ENCODE results near the gene FLYWCH2.

The FLYWCH2 gene

DNA sequence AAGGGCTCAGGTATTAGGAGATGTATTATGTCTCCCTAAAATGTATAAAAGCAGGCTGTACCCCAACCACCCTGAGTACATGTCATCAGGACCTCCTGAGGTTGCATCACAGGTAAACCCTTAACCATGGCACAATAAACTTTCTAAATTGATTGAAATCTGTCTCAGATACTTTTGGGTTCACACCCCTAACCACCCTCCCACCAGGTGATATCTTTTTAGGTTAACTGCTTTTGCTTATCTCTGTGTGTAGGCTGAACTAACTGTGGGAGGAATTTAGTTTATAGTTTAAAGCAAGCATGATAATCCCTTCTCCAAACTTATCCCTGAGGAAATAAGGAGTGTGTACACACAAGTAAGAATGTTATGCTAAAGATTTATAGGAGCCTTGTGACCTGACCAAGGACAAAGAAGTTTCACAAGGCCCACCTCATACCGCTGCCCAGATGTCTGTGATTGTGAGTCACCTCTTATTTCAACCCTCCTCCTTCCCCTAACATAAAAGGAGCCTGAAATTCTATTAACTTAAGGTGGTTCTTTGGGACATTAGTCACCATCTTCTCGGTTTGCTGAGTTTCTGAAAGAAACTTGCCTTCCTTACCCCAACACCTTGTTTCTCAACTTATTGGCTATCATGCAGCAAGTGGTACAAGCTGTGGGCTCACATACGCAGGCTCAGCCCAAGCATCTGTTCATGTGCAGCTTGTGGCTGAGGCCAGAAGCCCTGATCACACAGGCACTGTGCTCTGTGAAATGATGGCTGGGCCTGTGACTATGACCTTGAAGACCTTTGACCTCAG is 36.3 kb upstream of the FLYWCH2 start:
- H3K4me3 ChIP-seq (replicated peaks; ENCODE audit: low read depth, low read length): no peak overlapping the region
- TF ChIP-seq, protein P1, sequence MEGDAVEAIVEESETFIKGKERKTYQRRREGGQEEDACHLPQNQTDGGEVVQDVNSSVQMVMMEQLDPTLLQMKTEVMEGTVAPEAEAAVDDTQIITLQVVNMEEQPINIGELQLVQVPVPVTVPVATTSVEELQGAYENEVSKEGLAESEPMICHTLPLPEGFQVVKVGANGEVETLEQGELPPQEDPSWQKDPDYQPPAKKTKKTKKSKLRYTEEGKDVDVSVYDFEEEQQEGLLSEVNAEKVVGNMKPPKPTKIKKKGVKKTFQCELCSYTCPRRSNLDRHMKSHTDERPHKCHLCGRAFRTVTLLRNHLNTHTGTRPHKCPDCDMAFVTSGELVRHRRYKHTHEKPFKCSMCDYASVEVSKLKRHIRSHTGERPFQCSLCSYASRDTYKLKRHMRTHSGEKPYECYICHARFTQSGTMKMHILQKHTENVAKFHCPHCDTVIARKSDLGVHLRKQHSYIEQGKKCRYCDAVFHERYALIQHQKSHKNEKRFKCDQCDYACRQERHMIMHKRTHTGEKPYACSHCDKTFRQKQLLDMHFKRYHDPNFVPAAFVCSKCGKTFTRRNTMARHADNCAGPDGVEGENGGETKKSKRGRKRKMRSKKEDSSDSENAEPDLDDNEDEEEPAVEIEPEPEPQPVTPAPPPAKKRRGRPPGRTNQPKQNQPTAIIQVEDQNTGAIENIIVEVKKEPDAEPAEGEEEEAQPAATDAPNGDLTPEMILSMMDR (IDR thresholded peaks at IDR 0.05; ENCODE audit: low read depth, low read length, missing control alignments): no peak
- DNase-seq (ENCODE audit: extremely low read depth, low read depth): no peak

DNA sequence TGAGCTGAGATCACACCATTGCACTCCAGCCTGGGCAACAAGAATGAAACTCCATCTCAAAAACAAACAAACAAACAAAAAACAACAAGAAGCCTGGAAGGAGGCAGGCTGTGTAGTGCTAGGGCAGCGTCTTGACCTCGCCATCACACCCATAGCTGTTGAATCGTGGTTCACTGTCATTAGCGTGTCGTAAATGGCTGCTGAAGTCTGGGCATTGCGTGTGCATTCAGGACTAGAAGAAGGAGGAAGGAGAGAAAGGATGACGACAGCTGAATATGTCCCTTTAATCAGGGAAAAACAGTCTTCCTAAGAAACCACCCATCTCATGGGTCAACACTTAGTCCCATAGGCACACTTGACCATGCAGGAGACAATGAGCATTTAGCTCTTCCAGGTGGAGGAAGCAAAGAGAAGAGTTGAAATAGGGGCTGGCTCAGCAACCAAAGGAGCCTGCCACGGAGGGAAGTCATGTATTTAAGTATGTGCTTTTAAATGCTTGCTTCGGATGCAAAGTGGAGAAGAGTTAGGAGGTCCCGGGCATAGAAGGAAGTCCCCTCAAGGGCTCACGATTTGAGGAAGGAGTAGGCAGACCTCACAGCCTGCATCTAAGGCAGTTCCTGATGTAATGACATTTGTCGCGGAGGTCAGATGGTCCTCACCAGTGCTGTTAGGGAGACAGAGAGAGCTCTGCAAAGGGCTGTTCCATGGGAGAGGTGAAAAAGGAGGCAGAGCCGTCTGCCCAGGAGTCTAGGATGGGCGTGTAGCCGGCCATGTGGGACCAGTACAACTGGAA is 33.9 kb upstream of the FLYWCH2 start:
- TF ChIP-seq, protein P1 (IDR thresholded peaks at IDR 0.05; ENCODE audit: low read depth, low read length, missing control alignments): no peak
- no peak for DNase-seq (ENCODE audit: extremely low read depth, low read depth)
- no peak overlapping the region for H3K4me3 ChIP-seq (replicated peaks; ENCODE audit: low read depth, low read length)

DNA sequence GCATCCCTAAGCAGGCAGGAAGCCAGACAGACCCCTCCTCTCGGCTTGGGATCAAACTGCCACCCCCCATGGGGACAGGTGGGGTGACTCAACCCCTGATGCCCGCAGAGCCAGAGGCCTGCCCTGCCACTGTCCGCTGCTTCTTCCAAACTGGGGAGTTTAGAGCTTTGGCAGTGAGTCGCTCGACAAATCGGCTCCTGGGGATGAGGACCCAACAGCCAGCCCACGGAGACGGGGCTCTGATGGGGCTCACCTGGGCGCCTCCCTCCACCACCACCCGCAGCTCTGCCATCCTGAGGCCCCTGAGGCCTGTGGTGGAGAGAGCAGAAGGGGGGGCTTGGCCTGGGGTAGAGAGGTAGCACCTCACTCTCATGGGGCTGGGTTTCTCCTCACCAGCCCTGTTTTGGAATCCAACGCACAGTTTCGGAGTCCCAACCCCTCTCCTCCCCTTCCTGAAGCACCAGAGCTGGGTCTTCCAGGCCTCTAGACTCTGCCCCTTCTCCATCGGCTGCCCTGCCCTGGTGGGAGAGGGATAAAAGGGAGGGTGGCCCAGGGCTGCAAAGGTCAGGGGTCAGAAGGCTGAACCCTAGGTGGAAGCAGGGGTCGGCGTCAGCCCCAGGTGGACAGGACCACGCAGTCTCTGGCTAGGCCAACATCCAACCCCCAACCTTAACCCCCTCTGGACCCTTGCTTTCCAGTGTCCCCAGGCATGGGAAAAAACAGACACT is 30.8 kb upstream of the FLYWCH2 start:
- no peak for DNase-seq (ENCODE audit: extremely low read depth, low read depth)
- no peak overlapping the region for H3K4me3 ChIP-seq (replicated peaks; ENCODE audit: low read depth, low read length)
- TF ChIP-seq, protein P1 (IDR thresholded peaks at IDR 0.05; ENCODE audit: low read depth, low read length, missing control alignments): no peak

DNA sequence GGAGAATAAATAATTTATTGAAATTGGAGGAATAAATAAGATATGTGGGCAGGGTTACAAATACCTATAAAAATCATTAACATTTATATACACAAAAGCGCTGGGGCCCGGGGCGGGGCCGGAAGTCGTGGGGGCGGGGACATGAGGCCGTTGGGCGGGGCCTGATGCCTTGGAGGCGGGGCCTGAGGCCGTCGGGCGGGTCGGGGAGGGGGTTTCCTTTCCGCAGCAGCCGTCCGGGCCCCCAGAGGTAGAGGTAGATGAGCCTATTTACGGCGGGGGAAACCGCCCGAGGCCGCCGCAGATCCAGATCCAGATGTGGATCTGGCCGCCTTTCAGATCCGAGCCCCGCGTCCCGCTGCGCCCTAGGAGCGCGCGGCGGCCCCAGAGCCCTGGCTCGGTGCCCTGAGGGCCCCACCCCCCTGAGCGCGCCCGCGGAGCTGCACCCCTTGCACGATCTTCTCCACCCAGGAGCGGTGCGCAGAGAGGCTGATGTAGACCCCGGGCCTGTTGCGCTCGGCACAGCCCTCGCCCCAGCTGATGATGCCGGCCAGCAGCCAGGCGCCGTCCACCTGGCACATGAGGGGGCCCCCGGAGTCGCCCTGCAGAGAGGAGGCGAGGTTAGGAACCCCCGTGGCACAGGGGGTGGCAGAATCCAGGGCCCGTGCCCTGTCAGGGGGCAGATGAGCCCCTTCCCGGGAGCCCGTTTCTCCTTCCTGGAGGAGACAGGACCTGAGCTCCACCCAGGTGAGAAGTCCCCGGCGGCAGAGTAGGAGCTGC is 30.1 kb upstream of the FLYWCH2 start:
- DNase-seq (ENCODE audit: extremely low read depth, low read depth): no peak
- TF ChIP-seq, protein P1 (IDR thresholded peaks at IDR 0.05; ENCODE audit: low read depth, low read length, missing control alignments): no peak
- H3K4me3 ChIP-seq (replicated peaks; ENCODE audit: low read depth, low read length): no peak overlapping the region

DNA sequence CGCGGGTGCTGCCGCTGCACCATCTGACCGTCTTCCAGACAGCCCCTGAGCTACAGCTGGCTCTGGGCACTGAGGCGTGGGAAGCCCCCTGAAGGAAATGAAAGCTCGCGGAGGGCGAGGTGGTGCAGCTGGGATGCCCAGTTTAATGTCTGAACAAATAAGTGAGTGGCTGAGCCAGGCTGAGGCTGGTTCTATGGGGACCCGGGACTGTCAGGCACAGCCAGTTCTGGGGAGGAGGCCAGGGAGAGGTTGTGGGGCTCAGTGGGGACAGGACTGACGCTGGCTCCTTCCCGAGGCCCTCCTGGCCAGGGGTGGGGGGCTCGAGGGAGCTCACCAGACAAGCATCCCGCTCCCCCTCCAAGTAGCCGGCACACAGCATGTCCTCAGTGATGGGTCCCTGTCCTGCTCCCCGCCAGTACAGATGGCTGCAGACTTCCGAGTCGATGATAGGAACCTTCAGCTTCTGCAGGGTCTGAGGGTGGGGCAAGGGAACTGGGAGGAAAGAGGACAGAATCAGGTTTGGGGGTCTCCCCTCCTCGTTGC is 29.4 kb upstream of the FLYWCH2 start:
- TF ChIP-seq, protein P1 (IDR thresholded peaks at IDR 0.05; ENCODE audit: low read depth, low read length, missing control alignments): no peak
- no peak overlapping the region for H3K4me3 ChIP-seq (replicated peaks; ENCODE audit: low read depth, low read length)
- DNase-seq (ENCODE audit: extremely low read depth, low read depth): no peak

All from HFF-Myc (cell line).